HepG2 (cell line): Measurements from ENCODE around the gene COMP. TPM values are rescaled to one million over a fixed set of nuclear protein-coding genes. Genes with fewer than 3 reads are reported as not detected.

Experiments
- AHR ChIP-seq: IDR thresholded peaks from 2 replicates; pipeline ENCODE4 v1.6.1; 2018; ENCODE audit warnings: missing genetic modification reagents, missing compliant biosample characterization
- ASH2L ChIP-seq: fragments of 300-600, 200-600 bp; sonication (generic); IDR thresholded peaks from 2 replicates; pipeline ENCODE4 v1.7.0; 2017; ENCODE audit warnings: low read depth, mild to moderate bottlenecking, moderate library complexity, mixed read lengths, low read length; ENCODE audit not compliant: insufficient read length
- BCL6 ChIP-seq: IDR thresholded peaks from 2 replicates; pipeline ENCODE4 v1.6.1; 2016; ENCODE audit warnings: missing genetic modification reagents, missing compliant biosample characterization
- BRD4 ChIP-seq: sonication (generic); formaldehyde crosslinking; IDR thresholded peaks from 2 replicates; pipeline ENCODE4 v1.4.0; 2020; ENCODE audit warnings: missing genetic modification reagents
- DNMT3B ChIP-seq: conservative IDR thresholded peaks from 2 replicates; pipeline ENCODE4 v1.6.1; 2016; ENCODE audit warnings: missing biosample characterization, control low read depth
- HOXA3 ChIP-seq: sonication (generic); formaldehyde crosslinking; IDR thresholded peaks from 2 replicates; pipeline ENCODE4 v1.5.0; 2020; ENCODE audit warnings: missing genetic modification reagents
- HOXA7 ChIP-seq: sonication (generic); formaldehyde crosslinking; IDR thresholded peaks from 2 replicates; pipeline ENCODE4 v1.8.1; 2022; ENCODE audit warnings: mild to moderate bottlenecking, missing genetic modification reagents, moderate library complexity
- KLF6 ChIP-seq: IDR thresholded peaks from 2 replicates; pipeline ENCODE4 v1.8.0; 2016; ENCODE audit warnings: missing biosample characterization, missing genetic modification reagents
- LCORL ChIP-seq, 2 experiments: fragments of 450-650 bp in 1 of 2; sonication (generic) in 1 of 2; formaldehyde crosslinking in 1 of 2; IDR thresholded peaks; 2 replicates each; pipeline versions ENCODE4 v1.5.0 to v1.6.1; 2017 to 2020; ENCODE audit warnings: antibody characterized with exemption in 1 of 2, missing genetic modification reagents in 1 of 2
- NR2C2 ChIP-seq: sonication (generic); formaldehyde crosslinking; IDR thresholded peaks from 2 replicates; pipeline ENCODE4 v1.4.0; 2020; ENCODE audit warnings: missing genetic modification reagents, mild to moderate bottlenecking, moderate library complexity, borderline replicate concordance
- RFX5 ChIP-seq: IDR thresholded peaks from 2 replicates; pipeline ENCODE4 v1.6.1; 2011; ENCODE audit warnings: low read depth, low read length, improper control_type of control experiment
- SMAD3 ChIP-seq: sonication (generic); formaldehyde crosslinking; IDR thresholded peaks from 2 replicates; pipeline ENCODE4 v1.4.0; 2020; ENCODE audit warnings: missing genetic modification reagents
- STAG1 ChIP-seq: sonication (generic); formaldehyde crosslinking; IDR thresholded peaks from 2 replicates; pipeline ENCODE4 v1.4.0; 2020; ENCODE audit warnings: missing genetic modification reagents
- YY1 ChIP-seq: IDR thresholded peaks from 2 replicates; pipeline ENCODE4 v1.6.1; 2011; ENCODE audit warnings: low read length, low read depth, moderate library complexity, mild to moderate bottlenecking; ENCODE audit not compliant: insufficient read depth, insufficient replicate concordance
- ZFP62 ChIP-seq: sonication (generic); formaldehyde crosslinking; IDR thresholded peaks from 2 replicates; pipeline ENCODE4 v1.4.0; 2020; ENCODE audit warnings: missing genetic modification reagents
- ZKSCAN5 ChIP-seq: sonication (generic); formaldehyde crosslinking; IDR thresholded peaks from 2 replicates; pipeline ENCODE4 v1.5.1; 2020; ENCODE audit warnings: mild to moderate bottlenecking, missing genetic modification reagents
- ZNF33B ChIP-seq: sonication (generic); formaldehyde crosslinking; IDR thresholded peaks from 2 replicates; pipeline ENCODE4 v1.5.1; 2020; ENCODE audit warnings: mild to moderate bottlenecking, missing genetic modification reagents
- ZNF44 ChIP-seq: sonication (generic); formaldehyde crosslinking; IDR thresholded peaks from 2 replicates; pipeline ENCODE4 v1.5.1; 2020; ENCODE audit warnings: mild to moderate bottlenecking, missing genetic modification reagents
- ZNF446 ChIP-seq: sonication (generic); formaldehyde crosslinking; IDR thresholded peaks from 2 replicates; pipeline ENCODE4 v1.5.0; 2020; ENCODE audit warnings: mild to moderate bottlenecking, missing genetic modification reagents
- ZNF569 ChIP-seq: sonication (generic); formaldehyde crosslinking; IDR thresholded peaks from 2 replicates; pipeline ENCODE4 v1.5.0; 2020; ENCODE audit warnings: mild to moderate bottlenecking, missing genetic modification reagents, moderate library complexity, borderline replicate concordance
- ZNF619 ChIP-seq: sonication (generic); formaldehyde crosslinking; IDR thresholded peaks from 2 replicates; pipeline ENCODE4 v1.4.0; 2020; ENCODE audit warnings: mild to moderate bottlenecking, missing genetic modification reagents
- ZNF790 ChIP-seq: sonication (generic); formaldehyde crosslinking; IDR thresholded peaks from 2 replicates; pipeline ENCODE4 v1.8.0; 2022; ENCODE audit warnings: missing genetic modification reagents, mild to moderate bottlenecking, borderline replicate concordance
- polyA plus RNA-seq, 8 experiments: library from polyadenylated mRNA; depleted of rRNA in 3 of 8; stranded (reverse) in 7 of 8; unstranded in 1 of 8; fragments of >200 nt; fragmentation: Illumina TruSeq in 4 of 8; extraction: Trizol in 4 of 8; gene quantifications; 2 replicates each; pipeline versions ENCODE4 v1.2.1 to v1.2.3, GENCODE V29; 2011 to 2016; ENCODE audit warnings: low read depth in 4 of 8, missing spikeins in 1 of 8, mixed read lengths in 1 of 8; ENCODE audit not compliant: insufficient read depth in 1 of 8
- total RNA-seq, 5 experiments: library from RNA; depleted of rRNA; stranded (reverse); fragments of >200 nt; fragmentation: Illumina TruSeq; extraction: Trizol; gene quantifications; 2 replicates each; pipeline ENCODE4 v1.2.3, GENCODE V29; 2016; ENCODE audit warnings: low read depth in 1 of 5
- TF ChIP-seq, protein P1 (sequence below): sonication (generic); formaldehyde crosslinking; IDR thresholded peaks from 2 replicates; pipeline ENCODE4 v1.8.0; 2022; ENCODE audit warnings: missing genetic modification reagents, mild to moderate bottlenecking, inconsistent platforms, borderline replicate concordance
- TF ChIP-seq, protein P2 (sequence below): sonication (generic); formaldehyde crosslinking; IDR thresholded peaks from 2 replicates; pipeline ENCODE4 v1.4.0; 2020; ENCODE audit warnings: missing genetic modification reagents, borderline replicate concordance
- TF ChIP-seq, protein P3 (sequence below): sonication (generic); formaldehyde crosslinking; IDR thresholded peaks from 2 replicates; pipeline ENCODE4 v1.5.0; 2020; ENCODE audit warnings: missing genetic modification reagents
- TF ChIP-seq, protein P4 (sequence below): sonication (generic); formaldehyde crosslinking; IDR thresholded peaks from 2 replicates; pipeline ENCODE4 v1.4.0; 2020; ENCODE audit warnings: missing genetic modification reagents

The COMP gene
- total and polyA plus RNA-seq, 2 of the 13 experiments (the other 11 are each of a cell fraction or from before 2014, with no cell fraction given), result 0.04 to 0.13 TPM

DNA sequence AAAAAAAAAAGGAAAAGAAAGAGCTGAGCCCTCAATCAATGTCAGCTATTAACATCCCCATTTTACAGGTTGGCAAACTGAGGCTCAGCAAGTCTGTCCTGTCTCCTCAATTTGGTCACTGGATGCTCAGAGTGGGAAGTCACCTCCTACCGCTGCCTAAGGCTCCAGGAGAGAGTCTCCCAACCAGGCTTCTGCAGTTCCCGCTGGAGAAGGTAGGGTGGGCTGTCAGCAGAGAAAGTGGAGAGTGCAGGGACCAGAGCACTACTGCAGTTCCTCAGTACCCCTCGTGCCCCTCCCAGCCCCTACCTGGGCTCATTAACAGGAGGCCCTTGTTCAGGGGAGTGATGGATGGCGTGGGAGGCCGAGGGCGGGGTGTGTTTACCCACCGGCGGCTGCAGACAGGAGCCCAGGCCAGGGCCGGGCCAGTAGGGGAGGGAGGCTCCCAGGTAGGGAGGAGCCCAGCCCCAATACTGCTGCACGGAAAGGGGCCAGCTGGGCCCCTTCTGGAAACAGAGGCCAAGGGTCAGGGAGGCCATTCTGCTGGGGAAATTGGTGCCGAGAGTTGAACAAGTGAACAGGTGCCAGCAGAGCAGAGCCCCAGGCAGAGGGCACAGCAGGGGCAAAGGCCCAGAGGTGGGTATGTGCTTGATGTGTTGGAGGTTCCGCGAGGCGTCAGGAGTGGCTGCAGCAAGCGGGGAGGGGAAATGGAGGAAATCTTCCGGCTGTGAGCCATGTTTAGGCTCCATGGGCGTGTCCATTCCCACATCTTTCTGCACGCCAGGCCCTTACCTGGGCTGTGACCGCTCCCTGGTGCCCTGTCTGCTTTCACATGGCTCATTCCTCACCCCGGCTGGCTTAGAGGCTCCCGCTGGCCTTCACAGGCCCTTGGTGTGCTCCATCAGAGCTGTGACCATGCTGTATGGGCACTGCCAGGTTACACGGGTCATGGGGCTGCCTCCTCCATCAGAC lies 7.6 kb upstream of the COMP start (continued):
- TF ChIP-seq, protein P1, sequence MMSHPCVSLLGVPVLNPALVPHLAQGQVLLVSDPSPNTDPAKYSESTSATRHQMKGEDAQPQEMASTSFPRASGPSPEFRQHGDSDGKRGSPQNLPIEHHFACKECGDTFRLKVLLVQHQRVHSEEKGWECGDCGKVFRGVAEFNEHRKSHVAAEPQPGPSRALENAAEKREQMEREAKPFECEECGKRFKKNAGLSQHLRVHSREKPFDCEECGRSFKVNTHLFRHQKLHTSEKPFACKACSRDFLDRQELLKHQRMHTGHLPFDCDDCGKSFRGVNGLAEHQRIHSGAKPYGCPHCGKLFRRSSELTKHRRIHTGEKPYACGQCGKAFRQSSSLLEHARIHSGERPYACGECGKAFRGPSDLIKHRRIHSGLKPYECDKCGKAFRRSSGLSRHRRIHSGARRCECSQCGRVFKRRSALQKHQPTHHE (CRISPR knock-in tag), result no peak
- TF ChIP-seq, protein P2, sequence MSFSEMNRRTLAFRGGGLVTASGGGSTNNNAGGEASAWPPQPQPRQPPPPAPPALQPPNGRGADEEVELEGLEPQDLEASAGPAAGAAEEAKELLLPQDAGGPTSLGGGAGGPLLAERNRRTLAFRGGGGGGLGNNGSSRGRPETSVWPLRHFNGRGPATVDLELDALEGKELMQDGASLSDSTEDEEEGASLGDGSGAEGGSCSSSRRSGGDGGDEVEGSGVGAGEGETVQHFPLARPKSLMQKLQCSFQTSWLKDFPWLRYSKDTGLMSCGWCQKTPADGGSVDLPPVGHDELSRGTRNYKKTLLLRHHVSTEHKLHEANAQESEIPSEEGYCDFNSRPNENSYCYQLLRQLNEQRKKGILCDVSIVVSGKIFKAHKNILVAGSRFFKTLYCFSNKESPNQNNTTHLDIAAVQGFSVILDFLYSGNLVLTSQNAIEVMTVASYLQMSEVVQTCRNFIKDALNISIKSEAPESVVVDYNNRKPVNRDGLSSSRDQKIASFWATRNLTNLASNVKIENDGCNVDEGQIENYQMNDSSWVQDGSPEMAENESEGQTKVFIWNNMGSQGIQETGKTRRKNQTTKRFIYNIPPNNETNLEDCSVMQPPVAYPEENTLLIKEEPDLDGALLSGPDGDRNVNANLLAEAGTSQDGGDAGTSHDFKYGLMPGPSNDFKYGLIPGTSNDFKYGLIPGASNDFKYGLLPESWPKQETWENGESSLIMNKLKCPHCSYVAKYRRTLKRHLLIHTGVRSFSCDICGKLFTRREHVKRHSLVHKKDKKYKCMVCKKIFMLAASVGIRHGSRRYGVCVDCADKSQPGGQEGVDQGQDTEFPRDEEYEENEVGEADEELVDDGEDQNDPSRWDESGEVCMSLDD (CRISPR knock-in tag), result no peak
- TF ChIP-seq ZNF446 (CRISPR knock-in tag) (no peak), HOXA7 (CRISPR knock-in tag) (no peak), ASH2L (peak; percentile 30), SMAD3 (no peak), ZNF619 (CRISPR knock-in tag) (no peak), NR2C2 (CRISPR knock-in tag) (peak; percentile 45; the same call in 1 of the 2 replicates), BRD4 (CRISPR knock-in tag) (no peak), ZKSCAN5 (no peak), ZFP62 (CRISPR knock-in tag) (no peak), ZNF790 (CRISPR knock-in tag) (no peak), HOXA3 (CRISPR knock-in tag) (peak; percentile 57; the same call in 1 of the 2 replicates), LCORL (IDR thresholded peaks at IDR 0.05) (no peak), LCORL (CRISPR knock-in tag; IDR thresholded peaks at IDR 0.05) (peak; percentile 87), RFX5 (no peak), DNMT3B (CRISPR knock-in tag) (no peak), AHR (CRISPR knock-in tag) (no peak), ZNF569 (CRISPR knock-in tag) (no peak), ZNF44 (CRISPR knock-in tag) (0 out of 2 replicates have a peak, but pooled peaks have one; percentile 41), ZNF33B (no peak), KLF6 (CRISPR knock-in tag) (no peak), YY1 (no peak), BCL6 (CRISPR knock-in tag) (no peak), STAG1 (CRISPR knock-in tag) (peak; percentile 48; the same call in 1 of the 2 replicates)
- TF ChIP-seq, protein P3, sequence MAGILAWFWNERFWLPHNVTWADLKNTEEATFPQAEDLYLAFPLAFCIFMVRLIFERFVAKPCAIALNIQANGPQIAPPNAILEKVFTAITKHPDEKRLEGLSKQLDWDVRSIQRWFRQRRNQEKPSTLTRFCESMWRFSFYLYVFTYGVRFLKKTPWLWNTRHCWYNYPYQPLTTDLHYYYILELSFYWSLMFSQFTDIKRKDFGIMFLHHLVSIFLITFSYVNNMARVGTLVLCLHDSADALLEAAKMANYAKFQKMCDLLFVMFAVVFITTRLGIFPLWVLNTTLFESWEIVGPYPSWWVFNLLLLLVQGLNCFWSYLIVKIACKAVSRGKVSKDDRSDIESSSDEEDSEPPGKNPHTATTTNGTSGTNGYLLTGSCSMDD, result no peak
- TF ChIP-seq, protein P4, sequence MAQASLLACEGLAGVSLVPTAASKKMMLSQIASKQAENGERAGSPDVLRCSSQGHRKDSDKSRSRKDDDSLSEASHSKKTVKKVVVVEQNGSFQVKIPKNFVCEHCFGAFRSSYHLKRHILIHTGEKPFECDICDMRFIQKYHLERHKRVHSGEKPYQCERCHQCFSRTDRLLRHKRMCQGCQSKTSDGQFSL (CRISPR knock-in tag), result no peak
